ENCODE data around the gene CD99. TPM values are rescaled to one million over a fixed set of nuclear protein-coding genes. Genes with fewer than 3 reads are reported as not detected.

CD99 gene
- total RNA-seq, 1 donor from 2014 or later, result 102 TPM

DNA sequence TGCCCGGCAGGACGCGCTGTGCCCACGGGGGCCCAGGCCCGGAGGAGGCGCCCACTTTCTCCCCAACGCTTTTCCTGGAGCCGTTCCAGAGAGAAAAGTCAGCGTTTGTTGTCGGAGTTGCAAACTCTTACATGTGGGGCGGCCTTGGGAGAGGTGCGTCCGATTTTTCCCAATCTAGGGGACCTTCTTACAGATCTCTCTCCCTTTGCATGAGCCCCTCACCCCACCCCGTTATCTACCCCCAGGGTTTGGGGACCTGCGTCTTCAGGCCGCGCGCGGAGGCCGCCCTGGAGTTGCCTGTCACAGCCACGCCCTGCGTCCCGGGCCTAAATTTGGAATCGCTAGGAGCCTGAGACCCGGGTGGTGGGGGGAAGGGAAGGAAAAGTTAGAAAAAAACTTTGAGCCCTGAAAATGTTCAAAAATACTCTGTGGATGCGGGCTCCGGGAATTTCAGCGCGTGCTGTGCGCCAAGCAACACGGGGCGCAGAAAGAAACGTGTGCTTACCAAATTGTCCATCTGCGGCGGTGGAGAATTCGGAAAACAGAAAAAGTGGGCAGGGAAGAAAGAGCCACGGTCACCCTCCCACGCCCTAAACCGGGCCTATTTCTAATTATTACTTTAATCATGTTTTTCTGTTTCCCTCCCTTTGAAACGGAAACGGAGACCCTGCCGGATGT, 587 bp downstream of the CD99 start:
- TF ChIP-seq, protein P1, sequence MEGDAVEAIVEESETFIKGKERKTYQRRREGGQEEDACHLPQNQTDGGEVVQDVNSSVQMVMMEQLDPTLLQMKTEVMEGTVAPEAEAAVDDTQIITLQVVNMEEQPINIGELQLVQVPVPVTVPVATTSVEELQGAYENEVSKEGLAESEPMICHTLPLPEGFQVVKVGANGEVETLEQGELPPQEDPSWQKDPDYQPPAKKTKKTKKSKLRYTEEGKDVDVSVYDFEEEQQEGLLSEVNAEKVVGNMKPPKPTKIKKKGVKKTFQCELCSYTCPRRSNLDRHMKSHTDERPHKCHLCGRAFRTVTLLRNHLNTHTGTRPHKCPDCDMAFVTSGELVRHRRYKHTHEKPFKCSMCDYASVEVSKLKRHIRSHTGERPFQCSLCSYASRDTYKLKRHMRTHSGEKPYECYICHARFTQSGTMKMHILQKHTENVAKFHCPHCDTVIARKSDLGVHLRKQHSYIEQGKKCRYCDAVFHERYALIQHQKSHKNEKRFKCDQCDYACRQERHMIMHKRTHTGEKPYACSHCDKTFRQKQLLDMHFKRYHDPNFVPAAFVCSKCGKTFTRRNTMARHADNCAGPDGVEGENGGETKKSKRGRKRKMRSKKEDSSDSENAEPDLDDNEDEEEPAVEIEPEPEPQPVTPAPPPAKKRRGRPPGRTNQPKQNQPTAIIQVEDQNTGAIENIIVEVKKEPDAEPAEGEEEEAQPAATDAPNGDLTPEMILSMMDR (IDR thresholded peaks at IDR 0.05), result no peak
- no peak for ATAC-seq (ENCODE audit: low read depth)
- H3K36me3 Mint-ChIP-seq (ENCODE audit: low read depth), result peaks cover 13% of the 10 kb centered on the region
- H3K9me3 Mint-ChIP-seq, result no peaks in the 10 kb centered on the region
- intact Hi-C loops (cut with micrococcal nuclease), result loop anchor here (1.0 to 5.0 kb wide), 8 partner anchors 16 to 1299 kb away; partner anchors contain the start of genes DHRSX, PRKX, SLC25A6 and ZBED1
- CTCF ChIA-PET, result no interaction called here
- peaks cover 50% of the 10 kb centered on the region for H3K4me1 Mint-ChIP-seq
- H3K27ac Mint-ChIP-seq, result peak overlapping the region; percentile 82
- DNase-seq, result no peak
- POLR2A ChIA-PET, result no interaction called here
- no peaks in the 10 kb centered on the region for H3K27me3 Mint-ChIP-seq
- H3K4me3 Mint-ChIP-seq, result peak overlapping the region; percentile 89

DNA sequence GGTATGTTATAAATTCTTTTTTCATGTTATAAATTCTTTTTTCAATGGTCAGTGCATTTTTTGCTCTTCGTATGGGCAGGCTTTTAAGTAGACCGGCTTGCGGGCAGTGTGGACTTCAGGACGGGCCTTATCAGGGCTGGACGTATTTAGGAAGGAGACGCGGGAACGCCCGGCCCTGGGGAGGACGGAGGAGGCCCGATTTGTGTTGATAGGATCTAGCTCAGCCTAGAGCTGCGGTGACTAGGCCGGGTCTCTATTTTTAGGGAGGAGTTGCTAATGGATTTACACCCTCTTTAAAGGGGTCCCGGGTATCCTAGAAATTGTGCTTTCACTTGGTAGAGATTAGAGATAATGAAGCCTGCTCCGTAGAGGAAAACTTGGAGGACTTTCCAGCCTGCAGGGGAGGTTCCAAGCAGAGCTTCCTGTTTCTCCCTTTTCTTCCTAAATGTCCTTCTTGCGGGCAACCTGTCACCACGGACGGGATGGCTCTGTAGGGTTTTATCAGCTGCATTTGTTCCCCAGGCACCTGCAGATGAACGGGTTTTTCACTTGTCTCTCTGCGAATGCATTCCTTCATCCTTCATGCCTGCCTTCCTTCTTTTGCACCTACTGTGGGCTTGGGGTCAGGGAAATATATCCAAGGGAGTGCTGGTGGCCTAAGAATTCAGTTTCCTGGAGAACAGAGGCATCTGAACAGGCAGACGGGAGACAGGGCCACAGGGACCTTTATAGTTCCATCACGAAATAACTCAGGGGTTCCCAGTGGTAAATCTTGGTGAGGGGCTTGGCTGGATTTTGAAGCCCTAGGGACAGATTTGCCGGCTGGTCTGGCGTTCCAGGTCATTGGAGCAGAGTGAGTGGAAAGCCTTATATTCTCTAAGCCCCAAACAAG, 1.4 kb downstream of the CD99 start:
- Mint-ChIP-seq H3K27ac (peak overlapping the region; percentile 82), H3K4me3 (peak overlapping the region; percentile 89), H3K27me3 (no peaks in the 10 kb centered on the region), H3K9me3 (no peaks in the 10 kb centered on the region), H3K4me1 (peaks cover 58% of the 10 kb centered on the region), H3K36me3 (ENCODE audit: low read depth) (peaks cover 13% of the 10 kb centered on the region)
- ATAC-seq (ENCODE audit: low read depth) (no peak), DNase-seq (no peak)
- POLR2A ChIA-PET, result no interaction called here
- intact Hi-C loops (cut with micrococcal nuclease), result loop anchor here (5.0 kb wide), 5 partner anchors 35 to 1300 kb away; partner anchors contain the start of genes DHRSX, PRKX, SLC25A6 and ZBED1
- CTCF ChIA-PET, result no interaction called here
- TF ChIP-seq, protein P1 (IDR thresholded peaks at IDR 0.05), result no peak

GRCh38 chrX:2693113-2694002, 2.3 kb downstream of the CD99 start:
- no peaks in the 10 kb centered on the region for H3K27me3 Mint-ChIP-seq
- intact Hi-C loops (cut with micrococcal nuclease), result loop anchor here (5.0 kb wide), 5 partner anchors 34 to 1301 kb away; partner anchors contain the start of genes DHRSX, PRKX, SLC25A6 and ZBED1
- ATAC-seq (ENCODE audit: low read depth) (no peak), DNase-seq (no peak)
- H3K36me3 Mint-ChIP-seq (ENCODE audit: low read depth), result peaks cover 13% of the 10 kb centered on the region
- ChIA-PET CTCF (no interaction called here), POLR2A (no interaction called here)
- TF ChIP-seq, protein P1 (IDR thresholded peaks at IDR 0.05), result no peak
- peak overlapping the region; percentile 82 for H3K27ac Mint-ChIP-seq
- peaks cover 67% of the 10 kb centered on the region for H3K4me1 Mint-ChIP-seq
- no peaks in the 10 kb centered on the region for H3K9me3 Mint-ChIP-seq
- H3K4me3 Mint-ChIP-seq, result peak overlapping the region; percentile 89

GRCh38 chrX:2694914-2695267, 3.8 kb downstream of the CD99 start:
- Mint-ChIP-seq H3K27ac (peak overlapping the region; percentile 37), H3K36me3 (ENCODE audit: low read depth) (peaks cover 19% of the 10 kb centered on the region), H3K9me3 (no peaks in the 10 kb centered on the region), H3K4me1 (peaks cover 80% of the 10 kb centered on the region), H3K27me3 (no peaks in the 10 kb centered on the region), H3K4me3 (no peak overlapping the region)
- ATAC-seq (ENCODE audit: low read depth) (no peak), DNase-seq (no peak)
- TF ChIP-seq, protein P1 (IDR thresholded peaks at IDR 0.05), result no peak
- intact Hi-C loops (cut with micrococcal nuclease), result loop anchor here (5.0 kb wide), 6 partner anchors 32 to 1303 kb away; partner anchors contain the start of genes DHRSX, PRKX, SLC25A6 and ZBED1
- ChIA-PET POLR2A (no interaction called here), CTCF (no interaction called here)
